ENCODE data around the gene PRKCE.

Gene PRKCE

DNA sequence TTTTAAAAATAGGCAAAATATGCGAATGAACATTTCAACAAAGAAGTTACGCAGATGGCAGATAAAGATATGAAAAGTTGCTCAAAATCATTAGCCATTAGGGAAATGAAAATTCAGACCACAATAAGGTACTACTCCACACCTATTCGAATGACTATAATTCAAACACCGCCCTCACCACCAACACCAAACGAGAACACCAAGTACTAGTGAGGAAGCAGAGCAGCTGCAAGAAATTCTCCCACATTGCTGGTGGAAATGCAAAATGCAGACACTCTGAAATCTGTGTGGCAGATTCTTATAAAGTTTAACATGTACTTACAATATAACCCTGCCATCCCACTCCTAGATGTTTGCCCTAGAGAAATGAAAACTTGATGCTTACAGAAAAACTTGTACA, 17.3 kb upstream of the PRKCE start:
- no peak for DNase-seq

DNA sequence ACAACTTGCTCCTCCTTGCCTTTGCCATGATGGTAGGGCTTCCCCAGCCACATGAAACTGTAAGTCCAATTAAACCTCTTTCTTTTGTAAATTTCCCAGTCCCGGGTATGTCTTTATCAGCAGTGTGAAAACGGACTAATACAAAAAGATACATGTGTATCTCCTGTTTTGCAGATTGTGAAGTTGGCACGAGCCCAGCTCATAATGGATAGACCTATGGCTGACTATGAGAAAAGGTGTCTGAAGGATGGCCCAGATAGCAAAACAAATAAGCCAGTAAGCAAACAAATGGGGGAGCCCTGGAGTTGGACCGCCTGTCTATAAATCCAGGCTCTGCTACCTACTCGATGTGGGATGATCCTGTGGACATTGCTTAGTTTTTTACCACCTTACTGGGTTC, 15.5 kb upstream of the PRKCE start:
- no peak for DNase-seq

DNA sequence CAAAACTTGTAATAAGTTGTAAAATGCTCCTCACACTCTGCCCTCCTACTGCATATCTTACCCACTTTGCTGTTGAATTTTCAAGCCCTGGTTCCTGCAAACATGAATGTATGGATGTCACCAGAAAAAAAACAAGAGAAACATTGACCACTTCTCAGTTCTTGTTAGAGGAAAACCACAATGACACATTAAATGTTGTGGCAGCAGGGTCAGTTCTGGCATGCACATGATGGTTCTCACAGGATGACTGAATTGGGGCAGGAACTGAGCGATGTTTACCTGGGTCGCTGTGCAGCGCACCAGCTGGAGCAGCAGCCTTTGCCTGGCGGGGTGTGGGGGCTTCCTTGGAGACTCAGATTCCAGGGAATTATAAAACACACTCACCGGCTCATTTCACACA, 14.0 kb upstream of the PRKCE start:
- no peak for DNase-seq

DNA sequence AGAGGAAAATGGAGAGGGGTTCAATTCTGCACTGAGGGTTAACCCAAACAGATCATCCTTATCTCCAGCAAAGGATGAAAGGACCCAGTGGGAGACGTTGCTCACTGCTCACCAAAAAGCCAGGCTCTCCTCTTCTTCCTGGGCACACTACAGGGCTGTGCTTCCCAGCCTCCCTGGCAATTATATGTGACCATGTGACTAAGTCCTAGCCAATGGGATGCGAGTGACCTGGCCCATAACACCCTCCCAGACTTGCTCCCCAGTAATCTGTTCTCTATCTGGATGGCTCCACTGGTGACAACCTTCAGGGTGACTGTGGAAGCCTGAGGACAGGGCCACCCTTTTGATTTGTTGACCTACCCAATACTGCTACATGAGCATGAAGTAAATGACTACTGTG, 10.9 kb upstream of the PRKCE start:
- no peak for DNase-seq

DNA sequence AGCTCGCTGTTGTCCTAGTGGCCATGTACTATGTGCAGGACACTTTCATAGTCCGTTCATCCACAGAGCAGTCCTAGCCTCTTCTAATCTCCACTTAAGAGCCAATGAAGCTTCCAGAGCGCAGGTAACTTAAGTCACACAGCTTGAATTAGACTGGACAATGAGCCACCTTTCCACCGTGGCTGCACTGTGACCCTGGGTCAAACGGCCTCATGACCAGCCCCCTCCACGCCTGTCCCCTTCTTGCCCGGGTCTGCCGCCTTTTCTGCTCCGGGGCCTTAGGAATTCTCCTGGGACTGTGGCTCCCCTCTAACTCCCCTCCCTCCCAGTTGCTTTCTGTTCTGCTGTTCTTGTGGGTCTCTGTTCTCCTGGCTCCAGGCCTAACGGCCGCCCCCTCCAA, 8.4 kb upstream of the PRKCE start:
- no peak for DNase-seq

DNA sequence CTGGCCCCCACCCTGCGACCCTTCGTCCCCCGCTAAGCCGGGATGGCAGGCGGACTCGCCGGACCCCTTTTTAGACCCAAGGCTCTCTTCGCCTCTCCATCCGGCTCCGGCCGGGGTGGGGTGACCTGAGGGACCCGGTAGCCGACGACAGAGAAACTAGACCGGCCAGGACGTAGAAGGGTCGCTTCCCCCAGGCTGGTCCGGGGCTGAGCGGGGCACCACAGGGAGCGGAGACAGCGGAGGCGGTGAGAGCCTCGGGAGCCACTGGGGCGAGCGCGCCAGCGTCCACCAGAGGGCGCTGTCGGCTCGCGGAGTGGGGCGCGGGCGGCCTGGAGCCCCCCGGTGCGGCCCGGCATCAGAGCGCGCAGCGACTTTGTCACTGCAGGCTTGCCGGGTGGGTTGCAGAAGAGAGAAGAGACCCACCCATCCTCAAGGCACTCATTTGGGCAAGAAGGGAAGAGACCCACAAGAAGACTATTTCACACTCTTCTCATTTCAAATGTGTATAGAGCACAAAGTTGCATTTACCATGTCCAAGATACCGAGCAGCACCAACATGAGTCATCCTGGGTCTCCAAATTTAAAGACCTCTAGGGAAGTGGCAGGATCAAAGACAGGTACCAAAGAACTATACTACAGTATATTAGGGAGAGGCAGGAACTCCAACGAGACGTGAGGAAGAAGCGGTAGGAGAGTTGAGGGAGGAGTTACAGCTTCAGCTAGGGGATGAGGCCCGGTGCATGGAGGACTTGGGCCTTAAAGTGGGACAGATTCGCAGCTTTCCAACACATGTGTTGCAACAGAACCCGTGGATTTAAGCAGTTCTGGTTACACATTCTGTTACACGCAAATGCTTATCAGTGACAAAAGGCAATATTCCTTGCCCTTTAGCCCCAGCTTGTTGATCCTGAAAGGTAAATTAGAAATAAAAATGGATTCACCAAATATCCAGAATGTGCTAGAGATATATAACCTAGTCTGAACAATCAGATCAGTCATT, 7.6 kb upstream of the PRKCE start:
- DNase-seq, result peak; percentile 75

DNA sequence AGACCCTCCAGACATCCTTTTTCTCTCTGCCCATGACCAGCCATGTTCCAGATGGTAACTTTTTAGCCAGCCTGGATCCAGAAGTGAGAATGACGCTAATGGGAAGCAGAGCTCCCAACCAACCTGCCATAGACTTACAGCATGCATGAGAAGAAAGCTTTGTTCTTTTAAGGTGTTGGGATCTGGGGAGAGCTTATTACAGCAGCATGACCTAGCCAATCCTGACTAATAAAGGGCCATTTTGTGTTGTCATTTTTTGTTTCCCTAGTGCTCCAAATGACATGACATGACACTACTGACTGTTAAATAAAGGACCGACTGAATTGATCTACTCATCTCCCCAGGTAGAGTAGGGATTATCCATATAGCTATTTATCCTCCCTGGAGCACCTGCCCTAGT, 5.2 kb upstream of the PRKCE start:
- DNase-seq, result no peak

DNA sequence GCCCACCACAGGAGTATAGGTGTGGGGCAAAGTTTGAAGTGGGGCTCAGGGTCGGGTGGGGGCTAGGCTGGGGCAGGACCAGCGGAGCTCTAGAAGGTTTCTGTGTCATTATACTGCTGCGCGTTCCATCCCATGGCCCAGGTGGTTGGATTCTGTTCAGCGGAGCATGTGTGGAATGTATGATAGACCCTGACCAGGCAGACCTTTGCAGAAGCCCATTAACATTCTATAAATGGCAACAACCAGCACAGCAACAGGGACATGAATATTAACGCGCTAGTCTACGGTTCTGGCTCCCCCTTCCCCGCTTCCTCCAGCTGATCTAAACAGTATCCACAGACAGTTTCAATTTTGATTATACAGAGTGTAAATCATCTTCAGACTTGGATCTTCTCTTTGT, 4.1 kb upstream of the PRKCE start:
- DNase-seq, result no peak

DNA sequence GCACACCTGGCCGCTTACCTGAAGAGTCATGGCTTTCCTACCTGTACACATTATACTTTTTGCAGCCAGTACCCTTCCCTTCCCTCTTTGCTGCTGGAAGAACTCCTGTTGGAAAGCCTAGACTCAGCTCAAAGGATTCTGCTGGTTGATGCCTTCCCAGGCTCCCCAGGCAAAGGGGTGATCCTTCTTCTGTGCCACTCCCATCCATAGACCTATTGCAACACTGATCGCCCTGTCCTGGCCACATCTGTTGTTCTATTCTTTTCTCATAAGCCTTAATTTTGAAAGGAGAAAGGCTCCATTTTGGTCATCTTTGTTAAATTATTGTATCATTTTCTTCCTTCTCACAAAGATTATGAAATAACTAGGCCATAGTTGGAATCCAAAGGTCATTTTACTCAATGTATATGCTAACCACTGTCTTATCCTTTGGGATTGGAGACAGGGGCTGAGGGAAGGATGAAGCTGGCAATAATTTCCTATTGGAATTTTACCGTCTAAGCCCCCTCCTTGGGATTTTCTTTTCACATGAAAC, 3.4 kb upstream of the PRKCE start:
- no peak for DNase-seq

DNA sequence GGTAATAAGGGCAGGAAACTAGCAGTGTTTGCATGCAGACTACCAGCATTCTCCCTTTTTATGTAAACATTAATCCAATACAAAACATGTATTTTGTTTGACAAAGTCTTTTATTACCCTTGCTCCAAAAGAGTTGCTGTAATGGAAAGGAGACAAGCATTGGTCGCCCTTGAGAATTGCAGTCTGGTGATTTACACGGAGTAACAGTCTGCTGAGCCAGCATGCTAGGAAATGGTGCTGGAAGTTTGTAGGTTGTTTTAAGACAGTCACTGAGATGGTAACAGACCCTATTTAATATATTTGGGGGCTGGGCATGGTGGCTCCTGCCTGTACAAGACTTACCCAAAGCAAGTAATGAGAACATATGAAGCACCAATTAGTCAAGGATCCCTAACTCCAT, 2.8 kb upstream of the PRKCE start:
- DNase-seq, result no peak

DNA sequence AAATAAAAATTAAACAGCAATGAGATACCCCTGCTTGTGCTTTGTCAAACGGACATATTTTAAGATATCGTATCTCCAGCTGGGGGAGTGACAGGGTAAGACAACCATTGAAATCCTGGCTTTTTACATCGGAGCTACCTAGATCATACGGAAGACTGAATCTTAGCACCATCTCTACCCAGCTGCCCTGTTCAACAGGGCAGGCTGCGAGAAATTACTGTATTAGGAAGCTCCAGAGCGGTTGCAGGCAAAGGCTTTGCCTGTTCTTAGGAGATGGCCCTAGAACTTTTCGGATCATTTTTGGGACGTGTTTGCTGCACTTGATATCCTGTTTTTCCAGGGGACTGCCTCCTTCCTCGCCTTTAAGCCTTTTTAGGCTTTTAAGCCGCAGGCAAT, 2.0 kb upstream of the PRKCE start:
- DNase-seq, result no peak

DNA sequence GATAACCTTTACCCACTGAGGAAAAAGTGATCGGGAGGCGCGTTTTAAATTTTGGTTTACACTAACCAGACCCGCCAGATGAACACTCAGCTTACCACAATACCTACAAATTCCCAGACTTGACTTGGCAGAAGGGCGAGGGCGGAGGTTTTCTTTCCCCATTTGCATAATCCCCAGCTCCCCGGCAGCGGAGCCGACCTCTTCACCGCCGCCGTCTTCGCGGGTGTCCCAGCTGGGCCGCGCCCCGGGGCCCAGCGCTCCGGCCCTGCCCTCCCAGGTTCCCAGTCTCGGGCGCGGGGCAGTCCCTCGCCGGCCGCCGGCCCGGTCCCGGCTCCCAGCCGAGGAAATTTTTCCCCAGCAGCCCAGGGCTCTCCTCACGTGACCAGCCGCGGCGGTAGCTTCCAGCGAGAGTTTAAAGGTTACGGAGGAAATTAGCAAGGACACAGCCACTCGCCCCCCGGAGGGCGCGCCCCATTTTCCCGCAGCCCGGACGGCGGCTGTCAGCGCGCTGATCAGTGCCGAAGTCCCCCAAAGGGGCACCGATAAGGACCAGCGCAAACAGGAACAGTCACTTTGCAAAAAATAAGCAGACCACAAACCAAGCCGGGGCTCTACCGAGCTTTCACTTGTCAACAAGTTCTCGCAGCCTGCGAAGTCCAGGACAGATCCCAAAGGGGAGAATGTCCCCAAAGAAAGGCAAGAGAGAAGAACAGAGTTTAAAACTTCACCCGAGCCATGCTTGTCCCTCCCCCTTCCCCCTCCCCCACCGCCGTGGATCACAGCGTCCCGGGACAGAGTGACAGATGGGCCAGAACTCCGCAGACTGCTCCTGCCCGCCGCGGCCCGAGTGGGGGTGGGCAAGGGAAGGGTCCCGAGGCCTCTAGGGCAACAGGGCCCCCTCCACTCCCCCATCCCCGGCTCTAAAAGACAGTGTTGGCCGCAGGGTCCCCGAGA, 1.3 kb upstream of the PRKCE start:
- DNase-seq, result peak; percentile 55

DNA sequence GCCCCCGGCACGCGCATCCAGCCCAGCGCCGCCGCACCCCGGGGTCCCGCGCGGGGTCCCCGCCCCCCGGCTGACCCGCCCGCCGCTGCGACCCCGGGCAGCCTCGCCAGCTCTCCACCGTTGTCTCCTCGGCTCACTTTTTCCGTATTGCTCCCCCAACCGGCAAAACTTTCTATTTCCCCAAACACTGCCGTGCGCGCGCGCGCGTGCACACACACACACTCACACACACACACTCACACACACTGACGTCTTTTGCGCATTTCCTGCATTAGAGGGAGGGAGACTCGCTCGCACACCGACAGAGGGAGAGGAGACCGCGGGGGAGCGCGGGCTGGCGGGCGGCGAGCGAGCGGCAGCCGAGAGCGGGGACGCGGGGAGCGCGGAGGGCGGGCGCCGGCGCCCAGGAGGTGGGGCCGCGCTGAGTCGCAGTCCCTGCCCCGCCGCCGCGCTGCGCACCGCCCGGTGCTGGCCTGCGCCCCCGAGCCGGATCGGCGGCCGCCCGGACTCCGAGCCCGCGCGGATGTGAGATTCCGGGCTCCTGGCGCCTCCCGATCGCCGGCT, 542 bp upstream of the PRKCE start:
- peak; percentile 97 for DNase-seq

DNA sequence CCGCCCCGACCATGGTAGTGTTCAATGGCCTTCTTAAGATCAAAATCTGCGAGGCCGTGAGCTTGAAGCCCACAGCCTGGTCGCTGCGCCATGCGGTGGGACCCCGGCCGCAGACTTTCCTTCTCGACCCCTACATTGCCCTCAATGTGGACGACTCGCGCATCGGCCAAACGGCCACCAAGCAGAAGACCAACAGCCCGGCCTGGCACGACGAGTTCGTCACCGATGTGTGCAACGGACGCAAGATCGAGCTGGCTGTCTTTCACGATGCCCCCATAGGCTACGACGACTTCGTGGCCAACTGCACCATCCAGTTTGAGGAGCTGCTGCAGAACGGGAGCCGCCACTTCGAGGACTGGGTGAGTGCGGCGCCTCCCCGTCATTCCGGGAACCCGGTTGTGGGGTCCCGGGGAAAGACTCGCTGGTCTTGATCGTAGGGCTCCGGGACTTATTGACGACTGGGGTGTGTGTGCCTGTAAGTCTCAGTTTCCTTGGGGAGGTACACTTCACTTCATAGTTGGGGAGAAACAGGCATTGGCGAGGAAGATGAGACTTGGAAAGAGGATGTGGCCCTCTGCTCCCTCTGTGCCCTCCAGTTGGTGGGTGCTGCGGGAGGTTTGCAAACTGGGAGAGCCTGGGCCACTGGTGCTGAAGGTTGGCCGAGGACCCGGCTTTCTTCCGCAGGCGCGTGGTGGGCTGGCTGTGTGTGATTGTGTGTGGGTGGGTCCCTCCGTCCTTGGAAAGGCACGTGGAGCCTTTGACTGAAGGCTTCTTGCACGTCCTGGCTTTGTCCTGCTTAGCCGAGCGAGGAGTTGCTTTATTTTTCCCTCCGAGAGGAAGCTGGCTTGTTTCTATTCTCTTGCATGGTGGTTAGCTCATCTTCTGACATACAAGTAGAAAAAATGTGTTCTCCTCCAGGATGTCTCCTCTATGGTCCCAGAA, 886 bp downstream of the PRKCE start:
- peak; percentile 20 for DNase-seq

DNA sequence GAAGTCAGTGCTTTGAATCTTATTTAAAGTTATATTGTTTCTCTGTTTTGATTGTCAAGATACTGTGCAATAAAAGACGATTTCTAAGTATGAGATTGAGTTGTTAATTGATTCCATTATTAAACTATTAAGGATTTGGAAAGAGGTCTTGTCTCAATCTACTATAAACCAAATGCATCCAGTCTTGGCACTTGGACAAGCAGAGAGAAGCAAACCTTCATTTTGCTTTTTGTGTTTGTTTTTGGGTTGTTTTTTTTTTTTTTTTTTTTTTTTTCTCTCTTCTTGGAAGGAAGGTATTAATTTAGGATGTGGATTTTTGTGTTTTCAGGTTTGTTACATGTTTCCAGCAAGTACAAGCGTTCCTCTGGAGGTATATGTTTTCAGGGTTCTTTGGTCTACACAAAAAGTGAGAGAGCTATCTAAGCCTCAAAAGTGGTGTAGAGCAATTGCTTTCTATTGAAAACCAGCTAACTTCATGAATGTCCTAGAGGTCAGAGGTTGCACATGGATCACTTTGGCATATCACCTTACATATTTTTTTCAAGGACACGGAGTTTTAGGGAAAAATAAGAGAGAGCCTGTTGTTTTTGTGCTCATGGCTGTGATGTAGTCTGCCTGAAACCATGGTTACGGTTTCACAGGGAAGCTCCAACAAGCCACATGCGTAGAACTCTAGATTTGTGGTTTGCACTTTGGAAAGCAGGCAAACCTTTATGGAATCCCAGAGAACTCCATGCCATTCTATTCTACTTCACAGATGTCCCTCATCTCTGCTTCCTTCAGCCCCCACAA, 1.8 kb downstream of the PRKCE start:
- no peak for DNase-seq

DNA sequence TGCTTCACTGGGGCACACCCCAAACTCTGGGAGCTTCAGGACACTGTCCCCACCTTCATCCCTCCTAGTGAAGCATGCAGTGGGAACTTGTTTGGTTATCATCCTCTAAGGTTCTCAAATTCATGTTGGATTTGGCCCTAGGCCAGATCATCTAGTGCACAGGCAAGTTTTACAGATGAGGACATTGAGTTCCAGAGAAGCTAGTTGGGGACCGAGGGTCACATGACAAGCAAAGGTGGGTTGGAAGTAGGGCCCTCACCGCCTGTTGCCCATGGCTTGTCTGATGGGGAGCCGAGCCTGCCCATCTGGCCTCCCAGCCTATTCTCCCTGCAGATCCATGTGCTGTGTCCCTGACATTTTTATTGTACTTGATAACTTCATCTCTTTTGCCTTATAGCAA, 2.8 kb downstream of the PRKCE start:
- DNase-seq, result no peak

DNA sequence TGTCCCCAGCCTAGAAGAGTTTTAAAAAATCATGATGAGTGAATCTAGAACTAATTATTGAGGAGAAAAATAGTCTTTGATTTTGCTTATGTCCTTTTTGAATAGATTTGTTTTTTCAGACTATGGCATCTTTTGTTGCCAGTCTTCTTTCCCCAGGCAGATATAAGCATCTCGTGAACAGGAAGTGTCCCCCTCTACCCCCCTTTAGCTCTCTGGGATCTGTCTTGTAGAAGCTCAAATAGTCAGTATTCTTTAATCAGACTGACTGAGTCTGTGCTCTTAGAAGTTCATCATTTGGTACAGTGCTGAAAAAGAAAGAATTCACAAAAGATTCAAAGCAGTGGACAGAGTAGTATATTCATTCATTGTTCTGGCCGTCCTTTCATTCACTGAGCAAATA, 10.4 kb downstream of the PRKCE start:
- no peak for DNase-seq

DNA sequence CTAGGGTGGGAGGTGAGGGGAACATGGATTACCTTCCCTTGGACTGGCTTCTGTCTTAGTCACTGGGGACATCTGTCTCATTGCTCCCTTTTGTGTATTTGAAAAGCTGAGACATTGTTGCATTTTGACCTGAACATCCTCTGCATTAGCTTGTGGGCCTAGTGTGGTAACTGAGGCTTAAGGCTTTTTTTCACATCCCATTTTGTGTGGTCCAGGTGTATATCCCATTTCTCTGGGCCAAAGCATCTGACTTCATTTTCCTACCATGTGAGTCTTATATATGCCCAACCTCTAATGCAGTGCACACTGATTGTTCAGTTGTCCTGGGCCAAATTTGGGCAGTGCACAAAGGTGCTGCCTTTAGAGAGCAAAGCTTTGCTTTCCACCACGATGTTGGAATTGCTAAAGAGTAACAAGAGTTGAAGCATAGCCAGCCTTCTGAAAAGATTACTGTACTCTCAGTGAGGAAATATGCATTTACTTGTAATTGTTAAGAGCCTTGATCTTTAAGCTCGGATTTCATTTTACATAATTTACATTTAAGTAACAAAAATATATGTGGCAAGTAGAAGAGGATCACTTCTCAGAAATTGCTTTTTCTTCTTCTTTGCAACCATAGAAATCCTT, 13.3 kb downstream of the PRKCE start:
- no peak for DNase-seq

DNA sequence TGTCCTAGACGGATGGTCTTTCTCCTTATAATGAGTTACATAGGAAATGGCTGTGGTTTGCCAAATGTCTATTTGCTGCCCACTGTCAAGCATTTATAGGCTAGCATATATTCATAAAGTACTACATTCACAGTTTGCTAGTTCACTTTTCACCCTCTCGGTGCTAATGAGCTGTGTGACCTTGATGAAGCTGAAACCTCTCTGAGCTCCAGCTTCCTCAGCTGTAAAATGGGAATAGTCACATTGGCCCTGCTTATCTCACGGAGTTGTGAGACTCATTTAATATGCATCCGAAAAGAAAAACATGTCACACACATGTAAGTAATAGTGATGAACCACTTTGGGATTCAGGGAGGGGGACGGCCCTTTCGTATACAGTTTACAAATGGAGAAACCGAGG, 17.0 kb downstream of the PRKCE start:
- no peak for DNase-seq

DNA sequence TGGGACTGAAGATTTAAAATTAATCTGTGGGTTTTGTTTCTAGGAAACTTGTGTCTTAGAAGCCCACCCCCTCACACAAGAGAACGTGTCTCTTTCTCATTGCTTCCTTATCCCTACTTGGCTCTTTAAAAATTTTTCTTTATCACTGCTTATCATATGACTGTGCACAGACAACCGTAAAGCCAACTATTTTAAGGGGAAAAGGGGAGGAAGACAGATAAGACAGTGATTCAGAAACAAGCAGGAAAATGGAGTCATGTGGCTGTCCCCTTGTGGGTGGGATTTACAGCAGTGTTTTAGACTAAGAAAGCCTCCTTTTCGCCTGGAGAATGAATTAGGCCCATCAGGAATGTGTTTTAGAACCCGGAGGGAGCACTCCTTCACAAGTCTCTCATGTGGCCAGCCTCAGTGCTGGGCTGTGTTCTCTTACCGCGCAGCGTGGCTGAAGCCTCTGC, 17.6 kb downstream of the PRKCE start:
- no peak for DNase-seq

DNA sequence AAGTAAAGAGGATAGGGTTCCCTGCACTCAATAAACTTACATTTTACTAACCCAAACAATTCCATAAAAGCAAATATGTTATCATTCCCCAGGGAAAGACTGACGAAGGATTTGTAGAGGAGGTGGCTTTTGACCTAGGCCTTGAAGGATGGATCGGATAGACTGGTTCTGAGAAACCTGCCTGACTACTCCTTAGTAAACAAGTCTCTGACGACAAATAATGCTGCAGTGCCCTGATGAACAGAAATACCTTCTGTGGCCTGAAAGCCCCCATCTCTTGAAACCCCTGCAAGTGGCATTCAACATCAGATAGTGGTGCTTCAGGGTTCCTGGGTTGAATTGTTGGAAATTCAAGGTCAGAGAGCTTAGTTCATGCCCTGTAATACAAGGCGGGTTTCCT, 19.2 kb downstream of the PRKCE start:
- DNase-seq, result no peak
